NCI-H748 (cell line): ENCODE measurements around the gene HSBP1.

Experiments used
- DNase-seq: peaks from one replicate; lab custom pipeline; 2025; ENCODE audit not compliant: unreplicated experiment; lab: John Stamatoyannopoulos, UW

Gene HSBP1

GRCh38 chr16:83837566-83837965 lies 29.8 kb downstream of the HSBP1 start:
- DNase-seq, result no peak

GRCh38 chr16:83838151-83838550 lies 30.4 kb downstream of the HSBP1 start:
- no peak for DNase-seq

GRCh38 chr16:83839561-83839960 lies 31.8 kb downstream of the HSBP1 start:
- no peak for DNase-seq

- DNase-seq, result no peak
These were observed 32.4 kb downstream of the HSBP1 start for GRCh38 chr16:83840060-83840617.

GRCh38 chr16:83842291-83842690 lies 34.5 kb downstream of the HSBP1 start:
- no peak for DNase-seq

GRCh38 chr16:83842756-83843507 lies 35.2 kb downstream of the HSBP1 start:
- no peak for DNase-seq

GRCh38 chr16:83843657-83844056 lies 35.9 kb downstream of the HSBP1 start:
- no peak for DNase-seq

- DNase-seq, result no peak
These were observed 37.5 kb downstream of the HSBP1 start for GRCh38 chr16:83845263-83845662.

- DNase-seq, result peak; percentile 32
These were observed 39.8 kb downstream of the HSBP1 start for GRCh38 chr16:83847371-83848225.

- no peak for DNase-seq
These were observed 41.6 kb downstream of the HSBP1 start for GRCh38 chr16:83849421-83849820.

GRCh38 chr16:83850947-83851346 lies 43.2 kb downstream of the HSBP1 start:
- no peak for DNase-seq

GRCh38 chr16:83851473-83851872 lies 43.7 kb downstream of the HSBP1 start:
- no peak for DNase-seq

GRCh38 chr16:83852774-83853173 lies 45.0 kb downstream of the HSBP1 start:
- no peak for DNase-seq

- no peak for DNase-seq
These were observed 46.1 kb downstream of the HSBP1 start for GRCh38 chr16:83853834-83854233.

GRCh38 chr16:83854420-83854819 lies 46.6 kb downstream of the HSBP1 start:
- peak; percentile 7 for DNase-seq

- no peak for DNase-seq
These were observed 49.0 kb downstream of the HSBP1 start for GRCh38 chr16:83856792-83857191.

GRCh38 chr16:83859265-83859664 lies 51.5 kb downstream of the HSBP1 start:
- DNase-seq, result no peak

- no peak for DNase-seq
These were observed 54.9 kb downstream of the HSBP1 start for GRCh38 chr16:83862661-83863060.

- DNase-seq, result no peak
These were observed 55.9 kb downstream of the HSBP1 start for GRCh38 chr16:83863682-83864081.
